Raji (cell line): Measurements from ENCODE around the gene DAB1.

Experiments used
- POLR2A ChIP-seq: IDR thresholded peaks from 2 replicates; pipeline ENCODE4 v1.6.1; 2011; ENCODE audit warnings: low read depth, low read length, control low read depth; ENCODE audit not compliant: insufficient read depth

Gene DAB1

GRCh38 chr1:57065442-57065841, 358.4 kb downstream of the DAB1 start:
- no peak for TF ChIP-seq POLR2A

GRCh38 chr1:57064379-57065140, 359.3 kb downstream of the DAB1 start:
- no peak for TF ChIP-seq POLR2A

DNA sequence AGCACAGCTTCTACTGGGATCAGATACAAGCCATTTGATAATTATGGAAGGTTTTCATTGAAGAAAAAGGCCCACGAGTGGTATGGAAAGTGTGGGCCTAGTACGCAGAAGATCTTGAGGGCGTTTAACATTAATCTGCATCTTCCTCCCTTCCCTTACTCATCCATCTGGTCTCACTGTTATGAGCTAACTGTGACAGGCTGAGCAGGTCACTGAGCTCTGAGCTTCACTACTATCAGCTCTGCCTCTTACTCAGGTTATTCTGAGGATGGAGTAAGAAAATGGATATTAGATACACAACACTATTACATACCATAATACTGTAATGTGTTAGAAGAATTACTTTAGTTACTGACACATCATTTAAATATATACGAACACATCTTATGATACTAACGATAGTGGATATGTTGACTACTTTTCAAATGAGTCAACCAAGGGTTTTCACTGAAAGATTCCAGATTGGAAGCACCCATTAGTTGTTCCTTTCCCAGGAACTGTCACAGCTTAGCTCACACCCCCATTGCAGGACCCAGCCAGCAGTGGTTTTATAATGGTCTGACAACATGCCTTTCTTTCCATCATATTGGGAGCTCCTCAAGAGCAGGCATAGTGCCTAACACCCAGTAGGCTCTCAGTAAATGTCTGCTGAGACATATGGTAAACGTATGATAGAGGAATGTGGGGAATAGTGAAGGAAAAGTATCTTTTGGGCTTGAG, 360.3 kb downstream of the DAB1 start:
- TF ChIP-seq POLR2A = no peak

GRCh38 chr1:57061369-57061768, 362.5 kb downstream of the DAB1 start:
- no peak for TF ChIP-seq POLR2A

GRCh38 chr1:57060451-57060850, 363.4 kb downstream of the DAB1 start:
- TF ChIP-seq POLR2A = no peak

- TF ChIP-seq POLR2A = no peak
Measured at GRCh38 chr1:57058652-57059501, 365.0 kb downstream of the DAB1 start.

DNA sequence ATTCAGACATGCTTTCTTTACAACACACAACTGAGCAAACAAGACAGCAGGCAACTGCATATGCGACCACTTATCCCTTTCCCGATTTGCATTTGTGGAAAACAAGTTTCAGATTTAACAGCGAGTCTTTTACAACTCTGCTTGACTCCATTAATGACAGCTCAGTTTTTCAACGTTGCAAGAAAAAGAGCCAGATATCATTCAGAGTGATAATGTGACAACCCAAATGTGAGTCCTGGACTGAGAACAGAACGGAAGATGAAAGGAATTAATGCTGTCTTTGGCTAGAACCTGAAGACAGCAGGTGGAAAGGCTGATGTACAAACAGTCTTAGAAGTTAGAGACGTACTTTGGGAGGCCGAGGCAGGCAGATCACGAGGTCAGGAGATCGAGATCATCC, 375.0 kb downstream of the DAB1 start:
- TF ChIP-seq POLR2A = no peak

DNA sequence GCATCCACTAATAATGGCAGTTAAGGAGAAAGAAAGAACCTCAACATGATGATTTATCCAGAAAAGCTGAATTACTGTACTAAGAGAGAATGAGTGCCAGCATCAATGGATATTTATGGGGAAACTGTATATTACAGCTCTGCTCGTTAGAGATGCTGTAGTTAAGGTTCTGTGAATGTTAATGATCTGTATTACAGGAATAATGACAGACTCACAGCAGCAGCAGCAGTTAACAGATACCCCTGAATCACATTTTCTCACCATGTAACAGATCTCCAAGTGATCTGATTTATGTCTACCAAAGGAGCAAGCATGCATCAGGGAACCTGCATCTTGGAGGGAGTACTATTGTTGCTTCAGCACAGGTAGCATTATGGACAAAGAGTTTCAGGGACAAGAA, 377.4 kb downstream of the DAB1 start:
- no peak for TF ChIP-seq POLR2A

DNA sequence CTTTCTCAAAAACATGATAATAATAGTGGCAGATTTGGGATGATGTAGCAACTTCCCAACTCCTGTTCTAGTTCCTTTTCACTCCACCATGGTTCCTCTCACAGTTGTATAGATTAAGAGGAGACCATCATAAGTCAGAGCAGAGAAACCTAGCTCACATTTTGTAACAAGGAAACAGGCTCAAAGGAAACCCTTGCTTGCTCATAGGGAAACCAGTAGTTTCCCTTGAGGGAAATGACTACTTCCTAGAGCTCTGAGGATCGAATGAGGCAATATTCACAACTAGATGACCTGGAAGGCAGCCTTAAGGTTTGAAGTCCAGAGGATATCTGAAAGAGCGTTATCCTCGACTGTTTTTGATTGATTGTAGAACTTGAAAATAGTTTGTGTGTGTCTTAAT, 382.0 kb downstream of the DAB1 start:
- TF ChIP-seq POLR2A = no peak

- no peak for TF ChIP-seq POLR2A
Measured at GRCh38 chr1:57040811-57041210, 383.0 kb downstream of the DAB1 start.

GRCh38 chr1:57036641-57037579, 386.9 kb downstream of the DAB1 start:
- TF ChIP-seq POLR2A = no peak

DNA sequence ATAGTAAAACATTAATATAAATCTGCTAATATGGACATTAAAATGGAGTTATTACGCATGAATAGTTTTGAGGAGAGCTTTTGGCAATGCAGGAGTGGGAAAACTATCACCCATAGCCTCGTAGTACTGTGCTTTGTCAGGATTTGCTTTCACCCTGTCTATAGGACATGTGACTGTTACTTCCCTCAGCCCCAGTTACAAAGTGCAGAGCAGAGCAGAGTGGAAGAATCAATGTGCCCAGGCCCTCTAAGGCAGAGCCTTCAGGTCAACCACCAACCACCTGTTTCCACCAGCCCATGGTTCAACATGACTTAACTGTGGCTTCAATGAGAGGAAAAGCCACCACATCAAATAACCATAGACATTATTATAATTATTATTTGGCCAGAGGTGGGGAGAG, 389.1 kb downstream of the DAB1 start:
- TF ChIP-seq POLR2A = no peak

DNA sequence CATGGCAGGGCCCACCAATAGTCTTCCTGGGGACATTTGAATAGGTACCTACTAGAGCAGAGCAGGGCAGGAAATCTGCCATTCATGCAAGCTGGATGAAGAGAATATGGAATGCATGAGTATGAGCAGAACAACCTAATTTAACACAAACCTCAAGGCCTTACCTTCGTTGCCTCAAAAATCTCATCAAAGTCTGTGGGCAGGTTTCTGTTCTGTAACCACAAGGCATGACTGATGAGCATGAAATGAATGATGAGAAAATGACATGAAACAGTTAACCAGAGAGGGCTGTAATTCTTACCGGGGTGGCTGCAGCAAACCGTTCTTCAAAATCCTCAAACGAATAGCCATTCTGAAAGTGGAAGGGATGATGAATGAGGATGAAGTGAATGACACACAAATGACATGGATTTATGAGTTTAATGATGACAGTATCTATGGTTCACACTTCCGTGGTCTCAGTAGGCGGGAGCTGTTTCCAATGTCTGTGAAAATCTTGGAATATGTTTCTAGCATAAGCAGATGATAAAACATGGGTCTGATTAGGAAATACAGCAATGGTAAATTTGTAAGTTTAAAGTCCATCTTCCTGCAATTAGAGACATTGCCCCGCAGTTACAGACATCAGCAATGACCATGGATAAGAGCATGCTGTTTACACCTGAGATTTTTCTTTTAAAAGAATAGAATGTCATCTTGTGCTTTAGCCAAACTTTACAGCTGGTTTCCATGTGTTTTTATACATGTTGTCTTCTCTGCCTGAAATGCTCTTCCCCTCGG, 390.4 kb downstream of the DAB1 start:
- no peak for TF ChIP-seq POLR2A
